Mammary epithelial cell (primary cell): ENCODE results near the gene RPUSD1.

Experiments used
- EZH2 ChIP-seq: IDR thresholded peaks from 2 replicates; pipeline ENCODE4 v1.6.1; 2012; ENCODE audit warnings: low read length, inconsistent platforms, borderline replicate concordance
- TF ChIP-seq, protein P1 (sequence below), 2 donors: IDR thresholded peaks in 1 of 2; conservative IDR thresholded peaks in 1 of 2; 2 replicates each; pipeline ENCODE4 v1.5.1; 2011 to 2012; ENCODE audit warnings: inconsistent platforms in 2 of 2, low read length in 2 of 2, mild to moderate bottlenecking in 2 of 2, control low read depth in 1 of 2, low read depth in 1 of 2; ENCODE audit not compliant: insufficient read depth in 1 of 2; ENCODE audit errors: extremely low read depth in 1 of 2

DNA sequence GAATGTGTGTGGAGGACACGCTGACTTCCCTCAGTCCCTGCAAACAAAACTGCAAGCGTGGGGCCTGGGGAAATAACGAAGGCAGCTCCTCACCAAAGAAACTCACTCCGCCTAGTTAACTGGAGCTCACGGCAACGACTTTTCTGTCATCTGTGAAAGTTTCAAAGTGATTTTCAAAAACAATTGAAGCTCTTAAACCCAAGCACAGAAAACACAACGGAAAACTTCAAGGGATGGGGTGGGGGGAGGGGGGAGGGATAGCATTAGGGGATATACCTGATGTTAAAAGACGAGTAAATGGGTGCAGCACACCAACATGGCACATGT is 15.5 kb upstream of the RPUSD1 start:
- TF ChIP-seq, protein P1, sequence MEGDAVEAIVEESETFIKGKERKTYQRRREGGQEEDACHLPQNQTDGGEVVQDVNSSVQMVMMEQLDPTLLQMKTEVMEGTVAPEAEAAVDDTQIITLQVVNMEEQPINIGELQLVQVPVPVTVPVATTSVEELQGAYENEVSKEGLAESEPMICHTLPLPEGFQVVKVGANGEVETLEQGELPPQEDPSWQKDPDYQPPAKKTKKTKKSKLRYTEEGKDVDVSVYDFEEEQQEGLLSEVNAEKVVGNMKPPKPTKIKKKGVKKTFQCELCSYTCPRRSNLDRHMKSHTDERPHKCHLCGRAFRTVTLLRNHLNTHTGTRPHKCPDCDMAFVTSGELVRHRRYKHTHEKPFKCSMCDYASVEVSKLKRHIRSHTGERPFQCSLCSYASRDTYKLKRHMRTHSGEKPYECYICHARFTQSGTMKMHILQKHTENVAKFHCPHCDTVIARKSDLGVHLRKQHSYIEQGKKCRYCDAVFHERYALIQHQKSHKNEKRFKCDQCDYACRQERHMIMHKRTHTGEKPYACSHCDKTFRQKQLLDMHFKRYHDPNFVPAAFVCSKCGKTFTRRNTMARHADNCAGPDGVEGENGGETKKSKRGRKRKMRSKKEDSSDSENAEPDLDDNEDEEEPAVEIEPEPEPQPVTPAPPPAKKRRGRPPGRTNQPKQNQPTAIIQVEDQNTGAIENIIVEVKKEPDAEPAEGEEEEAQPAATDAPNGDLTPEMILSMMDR (conservative IDR thresholded peaks at IDR 0.05 in 1 of 2, IDR thresholded peaks at IDR 0.05 in 1 of 2; ENCODE audit: extremely low read depth in 1 of 2, insufficient read depth in 1 of 2, low read depth in 1 of 2, low read length in 2 of 2), result no peak
- no peak for TF ChIP-seq EZH2
